PC-9 (cell line): ENCODE measurements around the gene PSMD13.

Experiments
- EZH2 ChIP-seq: fragments of 200-600 bp; sonication (generic); IDR thresholded peaks from 2 replicates; pipeline ENCODE4 v1.8.0; 2017; ENCODE audit warnings: antibody characterized with exemption, low read depth
- TF ChIP-seq, protein P1 (sequence below): fragments of 200-600 bp; sonication (generic); conservative IDR thresholded peaks from 2 replicates; pipeline ENCODE4 v1.6.1; 2017; ENCODE audit warnings: mixed run types, antibody characterized with exemption, mild to moderate bottlenecking, moderate library complexity

DNA sequence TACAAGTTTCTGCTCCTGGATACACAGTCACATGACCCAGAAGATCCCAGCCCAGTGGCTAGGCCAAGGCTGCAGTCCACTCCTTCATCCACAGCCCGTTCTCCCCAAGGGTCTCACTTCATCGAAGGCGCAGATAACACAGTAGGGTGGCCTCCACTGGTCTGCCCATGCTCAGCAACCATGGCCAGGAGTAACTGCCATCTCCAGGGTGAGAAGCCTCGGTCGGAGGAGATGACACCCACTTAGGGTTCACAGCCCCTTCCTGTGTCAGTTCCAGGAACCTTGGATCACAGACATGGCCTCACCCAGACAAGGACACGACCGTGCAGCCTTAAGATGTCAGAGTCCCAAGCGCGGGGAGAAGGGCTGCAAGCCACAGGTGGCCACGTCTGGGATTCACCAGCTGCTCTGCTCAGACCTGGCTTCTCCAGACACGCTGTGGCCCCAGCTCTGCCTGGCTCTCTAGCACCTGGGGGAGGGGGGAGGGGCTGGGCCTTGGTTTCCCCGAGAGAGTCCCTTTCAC is 32.1 kb upstream of the PSMD13 start:
- no peak for TF ChIP-seq EZH2
- TF ChIP-seq, protein P1, sequence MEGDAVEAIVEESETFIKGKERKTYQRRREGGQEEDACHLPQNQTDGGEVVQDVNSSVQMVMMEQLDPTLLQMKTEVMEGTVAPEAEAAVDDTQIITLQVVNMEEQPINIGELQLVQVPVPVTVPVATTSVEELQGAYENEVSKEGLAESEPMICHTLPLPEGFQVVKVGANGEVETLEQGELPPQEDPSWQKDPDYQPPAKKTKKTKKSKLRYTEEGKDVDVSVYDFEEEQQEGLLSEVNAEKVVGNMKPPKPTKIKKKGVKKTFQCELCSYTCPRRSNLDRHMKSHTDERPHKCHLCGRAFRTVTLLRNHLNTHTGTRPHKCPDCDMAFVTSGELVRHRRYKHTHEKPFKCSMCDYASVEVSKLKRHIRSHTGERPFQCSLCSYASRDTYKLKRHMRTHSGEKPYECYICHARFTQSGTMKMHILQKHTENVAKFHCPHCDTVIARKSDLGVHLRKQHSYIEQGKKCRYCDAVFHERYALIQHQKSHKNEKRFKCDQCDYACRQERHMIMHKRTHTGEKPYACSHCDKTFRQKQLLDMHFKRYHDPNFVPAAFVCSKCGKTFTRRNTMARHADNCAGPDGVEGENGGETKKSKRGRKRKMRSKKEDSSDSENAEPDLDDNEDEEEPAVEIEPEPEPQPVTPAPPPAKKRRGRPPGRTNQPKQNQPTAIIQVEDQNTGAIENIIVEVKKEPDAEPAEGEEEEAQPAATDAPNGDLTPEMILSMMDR = no peak
